HepG2 (cell line): ENCODE measurements around the gene MYH7. TPM values are rescaled to one million over a fixed set of nuclear protein-coding genes. Genes with fewer than 3 reads are reported as not detected.

Experiments used
- CBFB ChIP-seq: sonication (generic); formaldehyde crosslinking; IDR thresholded peaks from 2 replicates; pipeline ENCODE4 v1.4.0; 2020; ENCODE audit warnings: missing genetic modification reagents
- GATA4 ChIP-seq: sonication (generic); IDR thresholded peaks from 2 replicates; pipeline ENCODE4 v1.6.1; 2016; ENCODE audit warnings: antibody characterized with exemption, low read depth, borderline replicate concordance
- JUN ChIP-seq: sonication (generic); formaldehyde crosslinking; IDR thresholded peaks from 2 replicates; pipeline ENCODE4 v1.4.0; 2020; ENCODE audit warnings: mild to moderate bottlenecking, missing genetic modification reagents
- MXD4 ChIP-seq: IDR thresholded peaks from 2 replicates; pipeline ENCODE4 v1.6.1; 2016; ENCODE audit warnings: mild to moderate bottlenecking, missing biosample characterization, missing genetic modification reagents
- NRL ChIP-seq: sonication (generic); formaldehyde crosslinking; IDR thresholded peaks from 2 replicates; pipeline ENCODE4 v1.5.0; 2020; ENCODE audit warnings: missing genetic modification reagents, mild to moderate bottlenecking, moderate library complexity, borderline replicate concordance
- SETDB1 ChIP-seq: sonication (generic); formaldehyde crosslinking; IDR thresholded peaks from 2 replicates; pipeline ENCODE4 v1.5.1; 2020; ENCODE audit warnings: missing genetic modification reagents, mild to moderate bottlenecking, borderline replicate concordance
- SP4 ChIP-seq: sonication (generic); formaldehyde crosslinking; IDR thresholded peaks from 2 replicates; pipeline ENCODE4 v1.8.1; 2023; ENCODE audit warnings: mild to moderate bottlenecking, missing genetic modification reagents
- SRSF1 ChIP-seq: fragments of 200-400 bp; formaldehyde crosslinking; optimal IDR thresholded peaks from 2 replicates; pipeline ENCODE3; 2017; ENCODE audit warnings: mild to moderate bottlenecking, low read depth, low read length, moderate library complexity
- ZBTB8A ChIP-seq: sonication (generic); formaldehyde crosslinking; IDR thresholded peaks from 2 replicates; pipeline ENCODE4 v1.4.0; 2020; ENCODE audit warnings: mild to moderate bottlenecking, low read depth, missing genetic modification reagents, borderline replicate concordance
- ZMAT3 ChIP-seq: sonication (generic); formaldehyde crosslinking; conservative IDR thresholded peaks from 2 replicates; pipeline ENCODE4 v1.7.0; 2021; ENCODE audit warnings: missing genetic modification reagents
- ZNF18 ChIP-seq: sonication (generic); formaldehyde crosslinking; IDR thresholded peaks from 2 replicates; pipeline ENCODE4 v1.8.0; 2022; ENCODE audit warnings: mild to moderate bottlenecking, missing genetic modification reagents; ENCODE audit not compliant: insufficient replicate concordance
- ZNF460 ChIP-seq: sonication (generic); formaldehyde crosslinking; IDR thresholded peaks from 2 replicates; pipeline ENCODE4 v1.5.1; 2020; ENCODE audit warnings: missing genetic modification reagents, mild to moderate bottlenecking, borderline replicate concordance
- ZNF564 ChIP-seq: sonication (generic); formaldehyde crosslinking; IDR thresholded peaks from 2 replicates; pipeline ENCODE4 v1.8.1; 2023; ENCODE audit warnings: mild to moderate bottlenecking, missing genetic modification reagents
- ZNF747 ChIP-seq: sonication (generic); formaldehyde crosslinking; IDR thresholded peaks from 2 replicates; pipeline ENCODE4 v1.8.1; 2023; ENCODE audit warnings: missing genetic modification reagents, mild to moderate bottlenecking, borderline replicate concordance
- polyA plus RNA-seq, 8 experiments: library from polyadenylated mRNA; depleted of rRNA in 3 of 8; stranded (reverse) in 7 of 8; unstranded in 1 of 8; fragments of >200 nt; fragmentation: Illumina TruSeq in 4 of 8; extraction: Trizol in 4 of 8; gene quantifications; 2 replicates each; pipeline versions ENCODE4 v1.2.1 to v1.2.3, GENCODE V29; 2011 to 2016; ENCODE audit warnings: low read depth in 4 of 8, missing spikeins in 1 of 8, mixed read lengths in 1 of 8; ENCODE audit not compliant: insufficient read depth in 1 of 8
- total RNA-seq, 5 experiments: library from RNA; depleted of rRNA; stranded (reverse); fragments of >200 nt; fragmentation: Illumina TruSeq; extraction: Trizol; gene quantifications; 2 replicates each; pipeline ENCODE4 v1.2.3, GENCODE V29; 2016; ENCODE audit warnings: low read depth in 1 of 5
- TF ChIP-seq, protein P1 (sequence below): sonication (generic); formaldehyde crosslinking; IDR thresholded peaks from 2 replicates; pipeline ENCODE4 v1.9.0; 2021; ENCODE audit warnings: mild to moderate bottlenecking, missing genetic modification reagents
- TF ChIP-seq, protein P2 (sequence below): sonication (generic); formaldehyde crosslinking; IDR thresholded peaks from 2 replicates; pipeline ENCODE4 v1.4.0; 2020; ENCODE audit warnings: mild to moderate bottlenecking, missing genetic modification reagents

MYH7 gene
- total and polyA plus RNA-seq, 2 of the 13 experiments (the other 11 are each of a cell fraction or from before 2014, with no cell fraction given) = 0.04 TPM; not detected in 1

GRCh38 chr14:23435543-23436326 is at the start of gene MYH7 (continued):
- TF ChIP-seq, protein P1, sequence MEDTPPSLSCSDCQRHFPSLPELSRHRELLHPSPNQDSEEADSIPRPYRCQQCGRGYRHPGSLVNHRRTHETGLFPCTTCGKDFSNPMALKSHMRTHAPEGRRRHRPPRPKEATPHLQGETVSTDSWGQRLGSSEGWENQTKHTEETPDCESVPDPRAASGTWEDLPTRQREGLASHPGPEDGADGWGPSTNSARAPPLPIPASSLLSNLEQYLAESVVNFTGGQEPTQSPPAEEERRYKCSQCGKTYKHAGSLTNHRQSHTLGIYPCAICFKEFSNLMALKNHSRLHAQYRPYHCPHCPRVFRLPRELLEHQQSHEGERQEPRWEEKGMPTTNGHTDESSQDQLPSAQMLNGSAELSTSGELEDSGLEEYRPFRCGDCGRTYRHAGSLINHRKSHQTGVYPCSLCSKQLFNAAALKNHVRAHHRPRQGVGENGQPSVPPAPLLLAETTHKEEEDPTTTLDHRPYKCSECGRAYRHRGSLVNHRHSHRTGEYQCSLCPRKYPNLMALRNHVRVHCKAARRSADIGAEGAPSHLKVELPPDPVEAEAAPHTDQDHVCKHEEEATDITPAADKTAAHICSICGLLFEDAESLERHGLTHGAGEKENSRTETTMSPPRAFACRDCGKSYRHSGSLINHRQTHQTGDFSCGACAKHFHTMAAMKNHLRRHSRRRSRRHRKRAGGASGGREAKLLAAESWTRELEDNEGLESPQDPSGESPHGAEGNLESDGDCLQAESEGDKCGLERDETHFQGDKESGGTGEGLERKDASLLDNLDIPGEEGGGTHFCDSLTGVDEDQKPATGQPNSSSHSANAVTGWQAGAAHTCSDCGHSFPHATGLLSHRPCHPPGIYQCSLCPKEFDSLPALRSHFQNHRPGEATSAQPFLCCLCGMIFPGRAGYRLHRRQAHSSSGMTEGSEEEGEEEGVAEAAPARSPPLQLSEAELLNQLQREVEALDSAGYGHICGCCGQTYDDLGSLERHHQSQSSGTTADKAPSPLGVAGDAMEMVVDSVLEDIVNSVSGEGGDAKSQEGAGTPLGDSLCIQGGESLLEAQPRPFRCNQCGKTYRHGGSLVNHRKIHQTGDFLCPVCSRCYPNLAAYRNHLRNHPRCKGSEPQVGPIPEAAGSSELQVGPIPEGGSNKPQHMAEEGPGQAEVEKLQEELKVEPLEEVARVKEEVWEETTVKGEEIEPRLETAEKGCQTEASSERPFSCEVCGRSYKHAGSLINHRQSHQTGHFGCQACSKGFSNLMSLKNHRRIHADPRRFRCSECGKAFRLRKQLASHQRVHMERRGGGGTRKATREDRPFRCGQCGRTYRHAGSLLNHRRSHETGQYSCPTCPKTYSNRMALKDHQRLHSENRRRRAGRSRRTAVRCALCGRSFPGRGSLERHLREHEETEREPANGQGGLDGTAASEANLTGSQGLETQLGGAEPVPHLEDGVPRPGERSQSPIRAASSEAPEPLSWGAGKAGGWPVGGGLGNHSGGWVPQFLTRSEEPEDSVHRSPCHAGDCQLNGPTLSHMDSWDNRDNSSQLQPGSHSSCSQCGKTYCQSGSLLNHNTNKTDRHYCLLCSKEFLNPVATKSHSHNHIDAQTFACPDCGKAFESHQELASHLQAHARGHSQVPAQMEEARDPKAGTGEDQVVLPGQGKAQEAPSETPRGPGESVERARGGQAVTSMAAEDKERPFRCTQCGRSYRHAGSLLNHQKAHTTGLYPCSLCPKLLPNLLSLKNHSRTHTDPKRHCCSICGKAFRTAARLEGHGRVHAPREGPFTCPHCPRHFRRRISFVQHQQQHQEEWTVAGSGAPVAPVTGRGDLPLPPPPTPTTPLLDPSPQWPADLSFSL (CRISPR knock-in tag) = no peak
- TF ChIP-seq MXD4 = no peak
- TF ChIP-seq, protein P2, sequence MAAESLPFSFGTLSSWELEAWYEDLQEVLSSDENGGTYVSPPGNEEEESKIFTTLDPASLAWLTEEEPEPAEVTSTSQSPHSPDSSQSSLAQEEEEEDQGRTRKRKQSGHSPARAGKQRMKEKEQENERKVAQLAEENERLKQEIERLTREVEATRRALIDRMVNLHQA (CRISPR knock-in tag) = no peak
- no peak for TF ChIP-seq SETDB1 (CRISPR knock-in tag)
- TF ChIP-seq ZNF18 (CRISPR knock-in tag) = no peak
- no peak for TF ChIP-seq ZNF460
- TF ChIP-seq SP4 (CRISPR knock-in tag) = 0 out of 2 replicates have a peak, but pooled peaks have one; percentile 48
- peak; percentile 44 for TF ChIP-seq SRSF1
- peak; percentile 75; the same call in 1 of the 2 replicates for TF ChIP-seq JUN (CRISPR knock-in tag)
- TF ChIP-seq ZMAT3 (CRISPR knock-in tag) = no peak; the same call in 1 of the 2 replicates
- TF ChIP-seq GATA4 = 0 out of 2 replicates have a peak, but pooled peaks have one; percentile 24
- no peak for TF ChIP-seq CBFB (CRISPR knock-in tag)
- TF ChIP-seq ZNF564 (CRISPR knock-in tag) = peak; percentile 92
- TF ChIP-seq ZNF747 = peak; percentile 44; the same call in 1 of the 2 replicates
- TF ChIP-seq NRL (CRISPR knock-in tag) = no peak; the same call in 1 of the 2 replicates
- no peak for TF ChIP-seq ZBTB8A (CRISPR knock-in tag)
